H1 (cell line): Measurements from ENCODE around the gene GRAP. TPM values are rescaled to one million over a fixed set of nuclear protein-coding genes. Genes with fewer than 3 reads are reported as not detected.

Source experiments
- CTCF ChIA-PET: fragments of 300-600 bp; sonication (Branson Sonifier 250); formaldehyde crosslinking; loops from one replicate; lab custom pipeline; 2021; ENCODE audit not compliant: partially characterized antibody; lab: Charles Lee
- POLR2A ChIA-PET: fragments of 300-600 bp; sonication (Branson Sonifier 250); formaldehyde crosslinking; loops from one replicate; lab custom pipeline; 2021; ENCODE audit warnings: inconsistent platforms; ENCODE audit not compliant: partially characterized antibody; lab: Charles Lee
- DNase-seq, 2 experiments: peaks; one replicate each; pipeline versions ENCODE4 v3.0.0 to v3.0.0-alpha.2; 2010 to 2022; ENCODE audit warnings: low spot score in 2 of 2, low read depth in 1 of 2, mixed read lengths in 1 of 2
- FAIRE-seq: peaks from 2 replicates; lab custom pipeline; 2011; peaks lifted over from hg19 to GRCh38; lab: Jason Lieb, UNC
- H2AFZ ChIP-seq: 2 replicates; pipeline ENCODE4 v1.8.1; 2012; ENCODE audit warnings: low read length, inconsistent platforms
- H2AK5ac ChIP-seq: 2 replicates; pipeline ENCODE4 v1.6.1; 2013; ENCODE audit warnings: low read depth, low read length
- H2BK120ac ChIP-seq: replicated peaks from 2 replicates; pipeline ENCODE3; 2013; ENCODE audit warnings: low read depth, low read length, inconsistent platforms
- H2BK12ac ChIP-seq: 2 replicates; pipeline ENCODE4 v1.6.1; 2013; ENCODE audit warnings: low read depth, low read length
- H2BK15ac ChIP-seq: 2 replicates; pipeline ENCODE4 v1.6.1; 2013; ENCODE audit warnings: low read length
- H2BK20ac ChIP-seq: 2 replicates; pipeline ENCODE4 v1.6.1; 2013; ENCODE audit warnings: low read length
- H2BK5ac ChIP-seq: 2 replicates; pipeline ENCODE4 v1.6.1; 2013; ENCODE audit warnings: low read depth, low read length
- H3K14ac ChIP-seq: 2 replicates; pipeline ENCODE4 v1.6.1; 2013; ENCODE audit warnings: inconsistent platforms; ENCODE audit not compliant: insufficient read length
- H3K18ac ChIP-seq: 2 replicates; pipeline ENCODE4 v1.6.1; 2013; ENCODE audit warnings: low read length; ENCODE audit errors: extremely low read depth
- H3K23ac ChIP-seq: 2 replicates; pipeline ENCODE4 v1.6.1; 2013; ENCODE audit warnings: inconsistent platforms; ENCODE audit not compliant: insufficient read length
- H3K23me2 ChIP-seq: 2 replicates; pipeline ENCODE4 v1.6.1; 2013; ENCODE audit warnings: low read depth, low read length
- H3K27ac ChIP-seq: 2 replicates; pipeline ENCODE4 v1.6.1; 2011; ENCODE audit warnings: low read depth, low read length, inconsistent platforms
- H3K27me3 ChIP-seq, 4 experiments: replicated peaks in 1 of 4; 1 replicate in 1 of 4; 2 replicates in 3 of 4; pipeline versions ENCODE4 v1.6.1 to v1.8.1; 2011 to 2013; ENCODE audit warnings: low read length in 3 of 4, mild to moderate bottlenecking in 3 of 4, inconsistent platforms in 2 of 4, mixed read lengths in 2 of 4, moderate library complexity in 1 of 4; ENCODE audit not compliant: control insufficient read depth in 3 of 4, insufficient read depth in 3 of 4; ENCODE audit errors: extremely low read depth in 1 of 4
- H3K36me3 ChIP-seq, 4 experiments: 2 replicates each; pipeline versions ENCODE4 v1.6.1 to v1.8.1; 2011 to 2013; ENCODE audit warnings: mild to moderate bottlenecking in 4 of 4, low read length in 3 of 4, moderate library complexity in 2 of 4, control low read depth in 1 of 4, inconsistent platforms in 1 of 4; ENCODE audit not compliant: insufficient read depth in 4 of 4, control insufficient read depth in 2 of 4
- H3K4ac ChIP-seq: replicated peaks from 2 replicates; pipeline ENCODE3; 2013; ENCODE audit warnings: low read length, low read depth, mixed read lengths, inconsistent platforms; ENCODE audit not compliant: insufficient read length
- H3K4me1 ChIP-seq, 4 experiments: replicated peaks in 1 of 4; 1 replicate in 1 of 4; 2 replicates in 3 of 4; pipeline versions ENCODE4 v1.6.1 to v1.8.1; 2011 to 2013; ENCODE audit warnings: low read length in 3 of 4, inconsistent platforms in 2 of 4, mixed read lengths in 1 of 4; ENCODE audit not compliant: insufficient read depth in 4 of 4, control insufficient read depth in 3 of 4
- H3K4me2 ChIP-seq, 2 experiments: 2 replicates each; pipeline versions ENCODE4 v1.6.1 to v1.8.1; 2011 to 2013; ENCODE audit warnings: low read depth in 2 of 2, low read length in 2 of 2, control low read depth in 1 of 2, inconsistent platforms in 1 of 2, mild to moderate bottlenecking in 1 of 2; ENCODE audit not compliant: insufficient read depth in 1 of 2
- H3K4me3 ChIP-seq, 4 experiments: fragments of 200-600, 300-600 bp in 1 of 4; sonication (generic), shearing (Covaris generic), sonication (Bioruptor Twin) in 1 of 4; 2 replicates each; pipeline versions ENCODE4 v1.5.1 to v1.8.1; 2011 to 2016; ENCODE audit warnings: low read length in 4 of 4, low read depth in 3 of 4, control low read depth in 2 of 4, inconsistent platforms in 2 of 4, mild to moderate bottlenecking in 2 of 4, mixed read lengths in 1 of 4, moderate library complexity in 1 of 4; ENCODE audit not compliant: insufficient read depth in 2 of 4; ENCODE audit errors: extremely low read depth in 1 of 4
- H3K56ac ChIP-seq: replicated peaks from 2 replicates; pipeline ENCODE3; 2013; ENCODE audit warnings: low read depth, mild to moderate bottlenecking, mixed read lengths, low read length, inconsistent platforms; ENCODE audit not compliant: insufficient read length
- H3K79me1 ChIP-seq: 2 replicates; pipeline ENCODE4 v1.6.1; 2013; ENCODE audit warnings: low read depth, low read length, control low read depth
- H3K79me2 ChIP-seq, 2 experiments: 2 replicates each; pipeline versions ENCODE4 v1.6.1 to v1.8.1; 2012 to 2013; ENCODE audit warnings: low read length in 2 of 2, mild to moderate bottlenecking in 2 of 2, inconsistent platforms in 1 of 2; ENCODE audit not compliant: insufficient read depth in 2 of 2, control insufficient read depth in 1 of 2
- H3K9ac ChIP-seq, 4 experiments: replicated peaks in 1 of 4; 1 replicate in 1 of 4; 2 replicates in 3 of 4; pipeline versions ENCODE4 v1.6.1 to v1.8.1; 2011 to 2013; ENCODE audit warnings: low read depth in 3 of 4, low read length in 3 of 4, control low read depth in 2 of 4, mild to moderate bottlenecking in 2 of 4, moderate library complexity in 2 of 4, inconsistent platforms in 1 of 4; ENCODE audit errors: extremely low read depth in 1 of 4
- H3K9me3 ChIP-seq, 2 experiments: 2 replicates each; pipeline versions ENCODE4 v1.6.1 to v1.8.1; 2012 to 2013; ENCODE audit warnings: mild to moderate bottlenecking in 2 of 2, moderate library complexity in 2 of 2, control low read depth in 1 of 2, inconsistent platforms in 1 of 2, low read depth in 1 of 2, low read length in 1 of 2, mixed read lengths in 1 of 2; ENCODE audit not compliant: insufficient read depth in 2 of 2
- H4K20me1 ChIP-seq, 2 experiments: replicated peaks in 1 of 2; 2 replicates each; pipeline versions ENCODE3 to v1.8.1; 2011 to 2013; ENCODE audit warnings: inconsistent platforms in 2 of 2, low read length in 2 of 2, mild to moderate bottlenecking in 1 of 2; ENCODE audit not compliant: insufficient read depth in 2 of 2, control insufficient read depth in 1 of 2
- H4K5ac ChIP-seq: 2 replicates; pipeline ENCODE4 v1.6.1; 2013; ENCODE audit warnings: low read length, low read depth, mixed read lengths, inconsistent platforms; ENCODE audit not compliant: insufficient read length
- H4K8ac ChIP-seq: 2 replicates; pipeline ENCODE4 v1.8.0; 2013; ENCODE audit warnings: mild to moderate bottlenecking, moderate library complexity, low read length, inconsistent platforms; ENCODE audit not compliant: insufficient read depth; ENCODE audit errors: extremely low read depth
- H4K91ac ChIP-seq: replicated peaks from 2 replicates; pipeline ENCODE3; 2013; ENCODE audit warnings: low read length, mixed read lengths, inconsistent platforms; ENCODE audit not compliant: insufficient read length
- BACH1 ChIP-seq: IDR thresholded peaks from 2 replicates; pipeline ENCODE4 v1.6.1; 2012; ENCODE audit warnings: low read length, improper control_type of control experiment
- HDAC6 ChIP-seq: IDR thresholded peaks from one replicate; pipeline ENCODE4 v1.7.1; 2012; ENCODE audit warnings: low read depth, mild to moderate bottlenecking, inconsistent platforms, low read length, moderate library complexity
- WGBS, 2 experiments: shearing (Covaris generic) in 1 of 2; methylation state at CpG; one replicate each; pipeline versions ENCODE4 v1.1.6 to v1.1.7; 2013 to 2015; ENCODE audit warnings: low lambda C conversion rate in 2 of 2, mixed read lengths in 2 of 2, inconsistent platforms in 1 of 2, low coverage in 1 of 2, missing lambda C conversion rate in 1 of 2; ENCODE audit not compliant: insufficient replicate concordance in 2 of 2, insufficient coverage in 1 of 2, insufficient read length in 1 of 2; ENCODE audit errors: extremely low coverage in 1 of 2, missing lambda C conversion rate in 1 of 2; 5-methylcytosine and 5-hydroxymethylcytosine counted together
- polyA plus RNA-seq, 7 experiments: library from polyadenylated mRNA; depleted of rRNA in 3 of 7; stranded (reverse) in 5 of 7; unstranded in 2 of 7; fragments of >200 nt in 5 of 7; fragments of 200-250 nt in 2 of 7; gene quantifications; 1 replicate in 5 of 7; 2 replicates in 1 of 7; 4 replicates in 1 of 7; pipeline versions ENCODE4 v1.2.1 to v1.2.3, GENCODE V29; 2011 to 2013; ENCODE audit warnings: missing spikeins in 2 of 7, mixed read lengths in 2 of 7
- total RNA-seq: library from RNA; stranded (reverse); fragmentation: NEBNext Ultra II Directional; extraction: Animal tissue kit (Norgen Biotek cat#: 25700); gene quantifications from 2 replicates; pipeline ENCODE4 v1.2.1, GENCODE V29; 2021

Gene GRAP
- total and polyA plus RNA-seq, 2 of the 8 experiments (the other 6 are each of a cell fraction or from before 2014, with no cell fraction given): 0.18 to 0.24 TPM

DNA sequence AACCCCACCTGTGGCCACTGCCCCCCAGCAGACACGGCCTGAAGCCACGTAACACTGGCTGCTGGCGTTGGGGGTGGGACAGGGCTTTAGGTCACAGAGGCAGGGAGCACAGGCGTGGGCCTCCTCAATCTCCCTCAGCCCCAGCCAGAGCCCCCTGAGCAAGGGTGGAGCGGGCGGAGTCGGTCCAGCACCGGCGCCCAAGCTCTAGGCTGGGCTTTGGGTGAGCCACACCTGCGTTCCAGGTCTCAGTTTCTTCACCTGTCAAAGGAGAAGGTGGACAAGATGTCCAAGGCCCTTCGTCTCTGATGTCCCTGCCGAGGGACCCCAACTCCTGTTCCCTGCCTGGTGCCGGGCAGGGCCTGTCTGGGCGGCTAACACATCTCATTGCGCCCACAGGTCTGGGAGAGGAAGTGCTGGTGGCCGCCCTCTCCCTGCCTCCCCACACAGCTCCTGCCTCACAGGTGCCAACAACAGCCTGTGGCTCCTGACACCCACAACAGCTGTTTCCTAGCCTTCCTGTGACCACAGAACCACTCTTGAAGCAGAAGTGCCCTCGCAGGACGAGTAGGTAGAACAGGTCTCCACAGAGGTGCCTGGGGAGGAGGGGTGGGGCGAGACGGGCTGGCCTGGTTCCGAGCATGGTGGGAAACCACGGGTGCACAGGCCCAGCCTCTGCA lies 54.2 kb downstream of the GRAP start:
- H3K18ac ChIP-seq: no peak overlapping the region
- peak overlapping the region; percentile 75; the same call in 1 of the 2 replicates for H4K8ac ChIP-seq
- peaks cover 0 to 14% (median 6%) of the 10 kb centered on the region in 4 experiments; a peak in 4 of 8 replicates for H3K36me3 ChIP-seq
- peak overlapping the region; percentile 66; the same call in 1 of the 2 replicates for H2BK5ac ChIP-seq
- no peak overlapping the region for H4K5ac ChIP-seq
- H3K4me2 ChIP-seq: no peak overlapping the region
- peaks cover 15 to 37% of the 10 kb centered on the region in 2 experiments for H4K20me1 ChIP-seq
- H3K79me1 ChIP-seq: peaks cover 27% of the 10 kb centered on the region
- no peak overlapping the region for H3K23ac ChIP-seq
- no peaks in the 10 kb centered on the region for H3K23me2 ChIP-seq
- H4K91ac ChIP-seq: no peak overlapping the region
- H3K9me3 ChIP-seq: no peaks in the 10 kb centered on the region
- no peaks in the 10 kb centered on the region for H3K4me1 ChIP-seq
- no peak overlapping the region for H3K9ac ChIP-seq
- CTCF ChIA-PET: interaction anchor here (1.1 to 1.5 kb wide), 3 partner anchors 8 to 30 kb away, joined by 3 to 4 read pairs (median 3); no protein-coding TSS in a partner anchor
- WGBS, 2 experiments: 90% methylated on average over 22 of the region's 22 CpGs; no CpG with 5 or more reads in 1 of the 2 experiments
- no peak overlapping the region for H2AFZ ChIP-seq
- H3K14ac ChIP-seq: no peak overlapping the region
- H3K4ac ChIP-seq: no peak overlapping the region
- TF ChIP-seq BACH1 (no peak), HDAC6 (no peak)
- H3K27me3 ChIP-seq: no peaks in the 10 kb centered on the region
- H2AK5ac ChIP-seq: no peak overlapping the region
- H2BK120ac ChIP-seq: no peak overlapping the region
- no peak overlapping the region for H3K4me3 ChIP-seq
- no peak for DNase-seq
- no peak overlapping the region; the same call in 1 of the 2 replicates for H3K27ac ChIP-seq
- H2BK12ac ChIP-seq: no peak overlapping the region
- H2BK15ac ChIP-seq: no peak overlapping the region
- peaks cover 6 to 65% of the 10 kb centered on the region in 2 experiments; a peak in 3 of 4 replicates for H3K79me2 ChIP-seq
- POLR2A ChIA-PET: interaction anchor here (3.0 kb wide), 1 partner anchor 10 kb away, joined by 21 read pairs; the partner anchor contains the start of gene FAM83G
- no peak overlapping the region for H3K56ac ChIP-seq
- FAIRE-seq: no peak
- H2BK20ac ChIP-seq: no peak overlapping the region
